Measurements from ENCODE around the gene SEC14L3.
"Not testable (repeated sequence)": the region's sequence is repeated elsewhere in the genome, so short reads cannot be mapped to it uniquely, and the experiment has no call there.

Gene SEC14L3

GRCh38 chr22:30455075-30455840 is 16.6 kb downstream of the SEC14L3 start:
- Histone ChIP-seq H3K9ac (ENCODE audit: insufficient read length, low read depth) (no peak overlapping the region), H3K4me3 (ENCODE audit: insufficient read length, low read depth) (no peak overlapping the region), H3K27me3 (ENCODE audit: insufficient read depth, insufficient read length) (no peaks in the 10 kb centered on the region), H3K36me3 (ENCODE audit: insufficient read depth, insufficient read length, low read length) (no peaks in the 10 kb centered on the region), H3K4me1 (ENCODE audit: insufficient read depth, insufficient read length) (no peaks in the 10 kb centered on the region), H3K9me3 (ENCODE audit: insufficient read depth, low read length) (no peaks in the 10 kb centered on the region)
- DNase-seq (ENCODE audit: low read depth, low spot score) = no peak
- TF ChIP-seq ZNF274 (IDR thresholded peaks at IDR 0.05; ENCODE audit: low read depth, low read length) (no peak), SUZ12 (IDR thresholded peaks at IDR 0.05; ENCODE audit: extremely low read depth, insufficient read depth, insufficient read length) (no peak), YY1 (IDR thresholded peaks at IDR 0.05; ENCODE audit: insufficient read depth, insufficient read length) (no peak)

GRCh38 chr22:30453731-30454510 is 17.9 kb downstream of the SEC14L3 start:
- no peaks in the 10 kb centered on the region for H3K4me1 ChIP-seq (ENCODE audit: insufficient read depth, insufficient read length)
- TF ChIP-seq SUZ12 (IDR thresholded peaks at IDR 0.05; ENCODE audit: extremely low read depth, insufficient read depth, insufficient read length) = no peak
- no peak for TF ChIP-seq ZNF274 (IDR thresholded peaks at IDR 0.05; ENCODE audit: low read depth, low read length)
- TF ChIP-seq YY1 (IDR thresholded peaks at IDR 0.05; ENCODE audit: insufficient read depth, insufficient read length) = no peak
- no peaks in the 10 kb centered on the region for H3K36me3 ChIP-seq (ENCODE audit: insufficient read depth, insufficient read length, low read length)
- H3K9ac ChIP-seq (ENCODE audit: insufficient read length, low read depth) = no peak overlapping the region
- no peaks in the 10 kb centered on the region for H3K27me3 ChIP-seq (ENCODE audit: insufficient read depth, insufficient read length)
- DNase-seq (ENCODE audit: low read depth, low spot score) = no peak
- no peaks in the 10 kb centered on the region for H3K9me3 ChIP-seq (ENCODE audit: insufficient read depth, low read length)
- H3K4me3 ChIP-seq (ENCODE audit: insufficient read length, low read depth) = no peak overlapping the region

DNA sequence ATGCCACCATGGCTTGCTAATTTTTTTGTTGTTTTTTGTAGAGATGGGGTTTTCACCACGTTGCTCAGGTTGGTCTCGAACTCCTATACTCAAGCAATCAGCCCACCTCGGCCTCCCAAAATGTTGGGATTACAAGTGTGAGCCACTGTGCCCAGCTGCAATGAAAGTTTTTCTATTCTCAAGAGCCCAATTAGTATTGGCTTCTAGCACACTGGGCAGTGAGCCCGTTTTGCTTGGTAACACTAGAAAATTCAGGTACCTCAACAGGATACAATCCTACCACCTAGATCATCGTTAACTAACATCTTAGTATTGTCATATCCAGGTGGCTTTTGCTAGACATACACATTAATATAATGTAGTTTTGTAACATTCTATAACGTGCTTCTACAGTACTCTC is 19.0 kb downstream of the SEC14L3 start:
- no peak for TF ChIP-seq YY1 (IDR thresholded peaks at IDR 0.05; ENCODE audit: insufficient read depth, insufficient read length)
- TF ChIP-seq ZNF274 (IDR thresholded peaks at IDR 0.05; ENCODE audit: low read depth, low read length) = no peak
- TF ChIP-seq SUZ12 (IDR thresholded peaks at IDR 0.05; ENCODE audit: extremely low read depth, insufficient read depth, insufficient read length) = no peak
- no peaks in the 10 kb centered on the region for H3K27me3 ChIP-seq (ENCODE audit: insufficient read depth, insufficient read length)
- no peak for DNase-seq (ENCODE audit: low read depth, low spot score)
- no peaks in the 10 kb centered on the region for H3K4me1 ChIP-seq (ENCODE audit: insufficient read depth, insufficient read length)
- no peak overlapping the region for H3K4me3 ChIP-seq (ENCODE audit: insufficient read length, low read depth)
- no peaks in the 10 kb centered on the region for H3K9me3 ChIP-seq (ENCODE audit: insufficient read depth, low read length)
- H3K9ac ChIP-seq (ENCODE audit: insufficient read length, low read depth) = no peak overlapping the region
- H3K36me3 ChIP-seq (ENCODE audit: insufficient read depth, insufficient read length, low read length) = no peaks in the 10 kb centered on the region

GRCh38 chr22:30451488-30451887 is 20.3 kb downstream of the SEC14L3 start:
- not testable (repeated sequence) for H3K4me3 ChIP-seq (ENCODE audit: insufficient read length, low read depth); H3K4me1 ChIP-seq (ENCODE audit: insufficient read depth, insufficient read length); H3K9me3 ChIP-seq (ENCODE audit: insufficient read depth, low read length); H3K36me3 ChIP-seq (ENCODE audit: insufficient read depth, insufficient read length, low read length); H3K27me3 ChIP-seq (ENCODE audit: insufficient read depth, insufficient read length); DNase-seq (ENCODE audit: low read depth, low spot score); H3K9ac ChIP-seq (ENCODE audit: insufficient read length, low read depth)

DNA sequence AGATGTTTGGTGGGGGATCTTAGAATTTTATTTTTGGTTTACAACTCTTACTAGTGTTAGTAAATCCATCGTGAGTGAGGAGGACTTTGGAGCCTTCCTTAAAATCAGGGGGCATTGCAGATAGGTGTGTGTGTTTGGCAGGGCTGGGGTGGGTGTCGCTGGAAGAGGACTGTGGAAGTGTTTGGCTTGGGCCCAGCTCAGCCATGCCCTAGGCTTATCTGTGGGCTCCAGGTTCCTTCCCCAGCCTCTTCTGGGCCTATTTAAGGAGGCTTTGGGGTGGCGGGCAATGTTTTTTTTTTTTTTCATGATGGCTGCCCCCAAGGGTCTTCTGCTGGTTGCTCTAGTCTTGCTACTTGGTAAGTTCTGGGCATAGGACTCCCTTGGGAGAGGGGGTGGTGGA is 24.2 kb downstream of the SEC14L3 start:
- H3K4me1 ChIP-seq (ENCODE audit: insufficient read depth, insufficient read length) = no peaks in the 10 kb centered on the region
- H3K4me3 ChIP-seq (ENCODE audit: insufficient read length, low read depth) = no peak overlapping the region
- H3K9me3 ChIP-seq (ENCODE audit: insufficient read depth, low read length) = no peaks in the 10 kb centered on the region
- no peak for DNase-seq (ENCODE audit: low read depth, low spot score)
- H3K27me3 ChIP-seq (ENCODE audit: insufficient read depth, insufficient read length) = no peaks in the 10 kb centered on the region
- H3K9ac ChIP-seq (ENCODE audit: insufficient read length, low read depth) = no peak overlapping the region
- H3K36me3 ChIP-seq (ENCODE audit: insufficient read depth, insufficient read length, low read length) = no peaks in the 10 kb centered on the region
- TF ChIP-seq ZNF274 (IDR thresholded peaks at IDR 0.05; ENCODE audit: low read depth, low read length) (no peak), SUZ12 (IDR thresholded peaks at IDR 0.05; ENCODE audit: extremely low read depth, insufficient read depth, insufficient read length) (no peak), YY1 (IDR thresholded peaks at IDR 0.05; ENCODE audit: insufficient read depth, insufficient read length) (no peak)

GRCh38 chr22:30445438-30446145 is 26.2 kb downstream of the SEC14L3 start:
- H3K9ac ChIP-seq (ENCODE audit: insufficient read length, low read depth) = no peak overlapping the region
- H3K4me3 ChIP-seq (ENCODE audit: insufficient read length, low read depth) = no peak overlapping the region

More at GRCh38 chr22:30445438-30446145, 26.2 kb downstream of the SEC14L3 start:
- no peak for DNase-seq (ENCODE audit: low read depth, low spot score)
- Histone ChIP-seq H3K27me3 (ENCODE audit: insufficient read depth, insufficient read length) (no peaks in the 10 kb centered on the region), H3K4me1 (ENCODE audit: insufficient read depth, insufficient read length) (no peaks in the 10 kb centered on the region), H3K9me3 (ENCODE audit: insufficient read depth, low read length) (no peaks in the 10 kb centered on the region), H3K36me3 (ENCODE audit: insufficient read depth, insufficient read length, low read length) (no peaks in the 10 kb centered on the region)
- TF ChIP-seq SUZ12 (IDR thresholded peaks at IDR 0.05; ENCODE audit: extremely low read depth, insufficient read depth, insufficient read length) (no peak), ZNF274 (IDR thresholded peaks at IDR 0.05; ENCODE audit: low read depth, low read length) (no peak), YY1 (IDR thresholded peaks at IDR 0.05; ENCODE audit: insufficient read depth, insufficient read length) (no peak)
